GM21528 (cell line): Measurements from ENCODE around the gene HIGD1A.

Experiments used
- ATAC-seq: cut with Tn5 transposase; IDR thresholded peaks from one replicate; pipeline ENCODE4 v1.9.1; 2021; ENCODE audit warnings: mild to moderate bottlenecking, moderate library complexity; ENCODE audit not compliant: unreplicated experiment, low FRiP score

The HIGD1A gene

GRCh38 chr3:42804106-42804830 lies at the start of gene HIGD1A:
HIGD1A (minus strand) TSS chr3:42804490; CDS start chr3:42794253, 10,237 bp downstream.
- ATAC-seq = peak; percentile 99

- no peak for ATAC-seq
These were observed 49.5 kb upstream of the HIGD1A start for GRCh38 chr3:42853739-42854302.

GRCh38 chr3:42853056-42853455 lies 48.8 kb upstream of the HIGD1A start:
- no peak for ATAC-seq

- ATAC-seq = no peak
These were observed 48.2 kb upstream of the HIGD1A start for GRCh38 chr3:42852441-42852840.

- no peak for ATAC-seq
These were observed 47.0 kb upstream of the HIGD1A start for GRCh38 chr3:42851228-42851834.

- no peak for ATAC-seq
These were observed 46.0 kb upstream of the HIGD1A start for GRCh38 chr3:42850263-42850662.

- no peak for ATAC-seq
These were observed 44.7 kb upstream of the HIGD1A start for GRCh38 chr3:42849017-42849416.

GRCh38 chr3:42847731-42848130 lies 43.4 kb upstream of the HIGD1A start:
- ATAC-seq = no peak

- ATAC-seq = no peak
These were observed 42.6 kb upstream of the HIGD1A start for GRCh38 chr3:42846685-42847522.

- ATAC-seq = no peak
These were observed 40.5 kb upstream of the HIGD1A start for GRCh38 chr3:42844815-42845214.

- no peak for ATAC-seq
These were observed 40.1 kb upstream of the HIGD1A start for GRCh38 chr3:42844412-42844713.

GRCh38 chr3:42843713-42844411 lies 39.6 kb upstream of the HIGD1A start:
- no peak for ATAC-seq

- ATAC-seq = no peak
These were observed 37.0 kb upstream of the HIGD1A start for GRCh38 chr3:42841332-42841731.

GRCh38 chr3:42839616-42840015 lies 35.3 kb upstream of the HIGD1A start:
- ATAC-seq = peak; percentile 94

- no peak for ATAC-seq
These were observed 34.3 kb upstream of the HIGD1A start for GRCh38 chr3:42838571-42838970.

GRCh38 chr3:42836150-42837123 lies 32.1 kb upstream of the HIGD1A start:
- ATAC-seq = no peak

- ATAC-seq = no peak
These were observed 27.0 kb upstream of the HIGD1A start for GRCh38 chr3:42831321-42831713.

GRCh38 chr3:42830437-42831320 lies 26.4 kb upstream of the HIGD1A start:
- ATAC-seq = no peak
